PFSK-1 (cell line): Measurements from ENCODE around the gene PEMT.

Experiments used
- FOXP2 ChIP-seq: optimal IDR thresholded peaks from 2 replicates; pipeline ENCODE3; 2011; ENCODE audit warnings: borderline replicate concordance, control low read depth, inconsistent platforms; ENCODE audit not compliant: insufficient read depth; ENCODE audit errors: extremely low read length, extremely low read depth
- POLR2AphosphoS5 ChIP-seq: IDR thresholded peaks from 2 replicates; pipeline ENCODE4 v1.6.1; 2012; ENCODE audit warnings: low read depth, mild to moderate bottlenecking, control low read depth, low read length, moderate library complexity
- SIN3A ChIP-seq: IDR thresholded peaks from 2 replicates; pipeline ENCODE4 v1.6.1; 2012; ENCODE audit warnings: mild to moderate bottlenecking, low read length, moderate library complexity, borderline replicate concordance; ENCODE audit not compliant: insufficient read depth
- TAF1 ChIP-seq: IDR thresholded peaks from 2 replicates; pipeline ENCODE4 v1.6.1; 2012; ENCODE audit warnings: low read length, control low read depth, borderline replicate concordance; ENCODE audit not compliant: insufficient read depth
- TF ChIP-seq, protein P1 (sequence below), 2 experiments: IDR thresholded peaks; 2 replicates each; pipeline versions ENCODE4 v1.6.1 to v1.8.0; 2011 to 2012; ENCODE audit warnings: low read depth in 2 of 2, low read length in 2 of 2, control low read depth in 1 of 2, inconsistent platforms in 1 of 2, mild to moderate bottlenecking in 1 of 2, moderate library complexity in 1 of 2; ENCODE audit not compliant: insufficient read depth in 1 of 2

Gene PEMT

DNA sequence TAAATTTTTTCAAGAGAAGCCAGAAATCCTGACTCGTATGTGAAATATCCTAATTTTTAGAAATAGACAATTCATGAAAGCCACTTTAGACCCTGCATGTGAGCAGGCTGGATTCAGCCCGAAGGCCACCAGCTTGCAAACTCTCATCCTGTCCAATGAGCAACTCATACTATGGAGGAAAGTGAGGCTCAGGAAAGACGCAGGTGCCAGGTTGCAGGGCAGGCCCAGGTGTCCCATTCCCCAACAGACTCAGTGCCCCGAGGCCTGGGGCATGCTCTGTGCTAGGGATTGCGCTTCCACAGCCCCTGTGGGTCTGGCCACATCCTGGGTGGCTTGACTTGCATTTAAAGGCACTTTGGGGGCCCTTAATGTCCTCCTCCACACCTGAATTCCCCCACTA is 78.6 kb downstream of the PEMT start:
- TF ChIP-seq FOXP2 (no peak), TAF1 (no peak), SIN3A (no peak), POLR2AphosphoS5 (no peak)

DNA sequence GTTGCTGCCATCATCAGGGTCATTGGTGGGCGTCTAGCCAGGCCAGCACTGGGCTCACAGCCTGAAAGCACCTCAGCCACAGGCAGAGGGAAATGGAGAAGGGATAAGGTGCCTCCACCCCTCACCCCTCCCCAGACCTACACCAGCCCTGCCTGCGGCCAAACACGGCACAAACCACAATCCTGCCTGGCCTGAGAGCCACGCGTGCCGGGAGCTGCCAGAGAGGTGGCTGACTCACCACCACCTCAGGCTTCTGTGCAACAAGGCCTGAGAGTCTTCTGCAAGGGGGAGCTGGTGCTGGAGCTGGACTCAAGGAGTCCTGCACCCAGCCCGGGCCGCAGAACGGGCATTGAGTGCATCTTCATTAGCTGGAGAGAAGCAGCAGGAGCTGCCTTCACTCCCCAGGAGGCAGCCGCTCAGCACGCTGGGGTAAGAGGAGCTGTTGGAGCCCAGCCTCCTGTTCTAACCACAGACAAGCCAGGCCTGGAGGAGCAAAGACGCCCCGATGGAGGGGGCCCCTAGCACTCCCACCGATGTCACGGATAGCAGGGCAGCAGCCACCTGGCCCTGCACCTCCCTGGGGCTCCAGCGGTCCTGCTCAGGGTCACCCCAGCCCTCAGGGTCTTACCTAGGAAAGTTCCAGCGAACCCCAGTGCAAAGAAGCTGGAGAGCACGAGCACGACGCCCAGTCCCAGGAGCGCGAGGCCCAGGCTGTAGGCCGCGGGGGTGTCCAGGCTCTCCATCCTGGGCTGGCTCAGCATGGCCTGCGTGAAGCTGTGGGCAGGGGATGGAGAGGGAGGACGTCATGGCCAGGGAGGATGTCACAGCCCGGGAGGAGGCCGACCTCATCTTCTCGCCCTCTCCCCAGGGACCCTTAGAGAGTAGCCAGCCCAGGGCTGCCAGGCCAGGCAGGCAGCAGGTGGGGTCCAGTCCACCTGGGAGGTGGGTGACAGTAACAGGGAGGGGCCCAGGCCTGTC is 79.3 kb downstream of the PEMT start:
- TF ChIP-seq SIN3A (no peak), POLR2AphosphoS5 (no peak), FOXP2 (no peak), TAF1 (no peak)
- TF ChIP-seq, protein P1, sequence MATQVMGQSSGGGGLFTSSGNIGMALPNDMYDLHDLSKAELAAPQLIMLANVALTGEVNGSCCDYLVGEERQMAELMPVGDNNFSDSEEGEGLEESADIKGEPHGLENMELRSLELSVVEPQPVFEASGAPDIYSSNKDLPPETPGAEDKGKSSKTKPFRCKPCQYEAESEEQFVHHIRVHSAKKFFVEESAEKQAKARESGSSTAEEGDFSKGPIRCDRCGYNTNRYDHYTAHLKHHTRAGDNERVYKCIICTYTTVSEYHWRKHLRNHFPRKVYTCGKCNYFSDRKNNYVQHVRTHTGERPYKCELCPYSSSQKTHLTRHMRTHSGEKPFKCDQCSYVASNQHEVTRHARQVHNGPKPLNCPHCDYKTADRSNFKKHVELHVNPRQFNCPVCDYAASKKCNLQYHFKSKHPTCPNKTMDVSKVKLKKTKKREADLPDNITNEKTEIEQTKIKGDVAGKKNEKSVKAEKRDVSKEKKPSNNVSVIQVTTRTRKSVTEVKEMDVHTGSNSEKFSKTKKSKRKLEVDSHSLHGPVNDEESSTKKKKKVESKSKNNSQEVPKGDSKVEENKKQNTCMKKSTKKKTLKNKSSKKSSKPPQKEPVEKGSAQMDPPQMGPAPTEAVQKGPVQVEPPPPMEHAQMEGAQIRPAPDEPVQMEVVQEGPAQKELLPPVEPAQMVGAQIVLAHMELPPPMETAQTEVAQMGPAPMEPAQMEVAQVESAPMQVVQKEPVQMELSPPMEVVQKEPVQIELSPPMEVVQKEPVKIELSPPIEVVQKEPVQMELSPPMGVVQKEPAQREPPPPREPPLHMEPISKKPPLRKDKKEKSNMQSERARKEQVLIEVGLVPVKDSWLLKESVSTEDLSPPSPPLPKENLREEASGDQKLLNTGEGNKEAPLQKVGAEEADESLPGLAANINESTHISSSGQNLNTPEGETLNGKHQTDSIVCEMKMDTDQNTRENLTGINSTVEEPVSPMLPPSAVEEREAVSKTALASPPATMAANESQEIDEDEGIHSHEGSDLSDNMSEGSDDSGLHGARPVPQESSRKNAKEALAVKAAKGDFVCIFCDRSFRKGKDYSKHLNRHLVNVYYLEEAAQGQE (IDR thresholded peaks at IDR 0.05; ENCODE audit: insufficient read depth in 1 of 2, low read depth in 2 of 2, low read length in 2 of 2), result no peak

GRCh38 chr17:17511293-17511741 is 80.2 kb downstream of the PEMT start:
- TF ChIP-seq FOXP2 (no peak), POLR2AphosphoS5 (no peak)
- TF ChIP-seq, protein P1 (IDR thresholded peaks at IDR 0.05; ENCODE audit: insufficient read depth in 1 of 2, low read depth in 2 of 2, low read length in 2 of 2), result no peak

- TF ChIP-seq FOXP2 (no peak), POLR2AphosphoS5 (no peak), SIN3A (no peak), TAF1 (no peak)
- TF ChIP-seq, protein P1 (IDR thresholded peaks at IDR 0.05; ENCODE audit: insufficient read depth in 1 of 2, low read depth in 2 of 2, low read length in 2 of 2), result no peak
Observed at GRCh38 chr17:17510456-17511292, 80.8 kb downstream of the PEMT start.

GRCh38 chr17:17509601-17510425 is 81.7 kb downstream of the PEMT start:
- no peak for TF ChIP-seq SIN3A
- no peak for TF ChIP-seq FOXP2
- no peak for TF ChIP-seq POLR2AphosphoS5
- TF ChIP-seq TAF1, result no peak
- TF ChIP-seq, protein P1 (IDR thresholded peaks at IDR 0.05; ENCODE audit: insufficient read depth in 1 of 2, low read depth in 2 of 2, low read length in 2 of 2), result no peak
